ENCODE measurements around the gene PDZD7.

- no peak for TF ChIP-seq YY1 (IDR thresholded peaks at IDR 0.05; ENCODE audit: insufficient read depth, insufficient read length)
- TF ChIP-seq SUZ12 (IDR thresholded peaks at IDR 0.05; ENCODE audit: extremely low read depth, insufficient read depth, insufficient read length): no peak
- TF ChIP-seq ZNF274 (IDR thresholded peaks at IDR 0.05; ENCODE audit: low read depth, low read length): no peak
Observed at GRCh38 chr10:101053516-101053915, 22.6 kb upstream of the PDZD7 start.
